Colon (tissue), 2 donors: ENCODE results near the gene TRABD2B.

Experiments used
- FAIRE-seq: peaks from 2 replicates; lab custom pipeline; 2012; peaks lifted over from hg19 to GRCh38; lab: Jason Lieb, UNC
- donor health status: control.
- donor health status: control.

The TRABD2B gene

GRCh38 chr1:47908258-47908657 is 88.9 kb downstream of the TRABD2B start:
- no peak for FAIRE-seq

GRCh38 chr1:47907177-47907528 is 90.0 kb downstream of the TRABD2B start:
- no peak for FAIRE-seq

- FAIRE-seq = no peak
Observed at GRCh38 chr1:47906527-47907176, 90.5 kb downstream of the TRABD2B start.

GRCh38 chr1:47906009-47906432 is 91.2 kb downstream of the TRABD2B start:
- no peak for FAIRE-seq

- no peak for FAIRE-seq
Observed at GRCh38 chr1:47903723-47904122, 93.5 kb downstream of the TRABD2B start.

GRCh38 chr1:47901001-47901575 is 96.1 kb downstream of the TRABD2B start:
- no peak for FAIRE-seq

GRCh38 chr1:47898133-47898845 is 98.9 kb downstream of the TRABD2B start:
- no peak for FAIRE-seq

- no peak for FAIRE-seq
Observed at GRCh38 chr1:47895279-47896125, 101.7 kb downstream of the TRABD2B start.

GRCh38 chr1:47894410-47895278 is 102.5 kb downstream of the TRABD2B start:
- FAIRE-seq = no peak

GRCh38 chr1:47893412-47893811 is 103.8 kb downstream of the TRABD2B start:
- FAIRE-seq = no peak

- no peak for FAIRE-seq
Observed at GRCh38 chr1:47890779-47891178, 106.4 kb downstream of the TRABD2B start.

GRCh38 chr1:47888294-47888629 is 108.9 kb downstream of the TRABD2B start:
- FAIRE-seq = no peak

GRCh38 chr1:47887475-47888293 is 109.5 kb downstream of the TRABD2B start:
- no peak for FAIRE-seq

- no peak for FAIRE-seq
Observed at GRCh38 chr1:47887060-47887459, 110.1 kb downstream of the TRABD2B start.

- no peak for FAIRE-seq
Observed at GRCh38 chr1:47886141-47886540, 111.0 kb downstream of the TRABD2B start.

GRCh38 chr1:47885062-47885830 is 111.9 kb downstream of the TRABD2B start:
- no peak for FAIRE-seq

GRCh38 chr1:47883963-47884362 is 113.2 kb downstream of the TRABD2B start:
- no peak for FAIRE-seq

GRCh38 chr1:47881505-47882442 is 115.4 kb downstream of the TRABD2B start:
- FAIRE-seq = no peak

- no peak for FAIRE-seq
Observed at GRCh38 chr1:47876587-47876963, 120.6 kb downstream of the TRABD2B start.
